Natural killer cell treated with Interleukin-12 subunit alpha and Interleukin-12 subunit beta and Interleukin-15 and Interleukin-18, amount 100 ng/mL, for 72 hours (primary cell): ENCODE measurements around the gene CRYBB2. TPM values are rescaled to one million over a fixed set of nuclear protein-coding genes. Genes with fewer than 3 reads are reported as not detected.
"Not testable (repeated sequence)": the region's sequence is repeated elsewhere in the genome, so short reads cannot be mapped to it uniquely, and the experiment has no call there.

ENCODE experiments used
- ATAC-seq, 2 donors: fragments of 150-1000 bp; cut with Tn5 transposase in 1 of 2; sonication (Bioruptor Pico), chemical (Tn5 transposase) in 1 of 2; 2 replicates each; pipeline ENCODE4 v1.10.0; 2021
- DNase-seq: peaks from one replicate; pipeline ENCODE4 v3.0.0; 2022; ENCODE audit warnings: low spot score
- H3K27ac Mint-ChIP-seq, 2 donors: 1 replicate in 1 of 2; 2 replicates in 1 of 2; pipeline ENCODE4 v1.8.0; 2022; ENCODE audit warnings: mixed read lengths in 2 of 2, mild to moderate bottlenecking in 1 of 2, moderate library complexity in 1 of 2
- H3K27me3 Mint-ChIP-seq, 2 donors: 1 replicate in 1 of 2; 2 replicates in 1 of 2; pipeline ENCODE4 v1.8.0; 2022; ENCODE audit warnings: mixed read lengths in 2 of 2
- H3K36me3 Mint-ChIP-seq: one replicate; pipeline ENCODE4 v1.8.0; 2022; ENCODE audit warnings: mixed read lengths
- H3K4me1 Mint-ChIP-seq, 2 donors: 1 replicate in 1 of 2; 2 replicates in 1 of 2; pipeline ENCODE4 v1.8.0; 2022; ENCODE audit warnings: low read depth in 2 of 2, mixed read lengths in 2 of 2, mild to moderate bottlenecking in 1 of 2
- H3K4me3 Mint-ChIP-seq: one replicate; pipeline ENCODE4 v1.8.0; 2022; ENCODE audit warnings: mixed read lengths
- H3K9me3 Mint-ChIP-seq: 2 replicates; pipeline ENCODE4 v1.8.0; 2022; ENCODE audit warnings: mixed read lengths
- total RNA-seq, 2 donors: library from RNA; stranded (reverse); gene quantifications; one replicate each; pipeline ENCODE4 v1.2.3, GENCODE V29; 2022

Gene CRYBB2, protein sequence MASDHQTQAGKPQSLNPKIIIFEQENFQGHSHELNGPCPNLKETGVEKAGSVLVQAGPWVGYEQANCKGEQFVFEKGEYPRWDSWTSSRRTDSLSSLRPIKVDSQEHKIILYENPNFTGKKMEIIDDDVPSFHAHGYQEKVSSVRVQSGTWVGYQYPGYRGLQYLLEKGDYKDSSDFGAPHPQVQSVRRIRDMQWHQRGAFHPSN
- not detected for total RNA-seq

DNA sequence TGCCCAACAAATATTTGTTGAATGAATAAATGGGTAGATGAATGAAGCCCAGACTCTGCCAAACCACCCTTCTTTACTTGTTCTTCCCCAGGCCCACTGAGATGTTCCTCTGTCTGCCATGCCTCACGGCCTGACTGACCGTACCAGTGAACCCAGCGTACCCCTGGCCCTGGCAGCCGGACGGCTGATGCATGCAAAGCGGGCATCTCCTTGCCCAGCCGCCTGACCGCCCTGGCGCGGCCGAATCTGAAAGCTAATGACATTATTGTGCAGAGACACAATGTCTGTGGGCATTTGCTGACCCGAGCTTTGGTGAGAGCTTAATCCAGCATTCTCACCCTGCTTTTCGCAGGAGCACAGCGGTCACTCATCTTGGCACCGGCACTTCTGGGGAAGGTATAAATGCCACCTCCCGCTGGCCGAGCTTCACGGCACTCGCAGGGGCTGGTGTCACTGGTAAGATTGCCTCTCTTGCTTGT is at the start of gene CRYBB2:
Gene CRYBB2 (plus strand): TSS at position 429 of the 479 bp plus-strand sequence. CDS start 1,791 bp downstream, outside the sequence.
- Mint-ChIP-seq H3K9me3 (no peaks in the 10 kb centered on the region), H3K4me1 (no peaks in the 10 kb centered on the region), H3K4me3 (no peak within 1 kb of the TSS), H3K27ac (no peak within 1 kb of the TSS), H3K36me3 (no peaks in the 10 kb centered on the region), H3K27me3 (peaks cover 25 to 30% of the 10 kb centered on the region in 2 donors)
- ATAC-seq (no peak), DNase-seq (no peak)

DNA sequence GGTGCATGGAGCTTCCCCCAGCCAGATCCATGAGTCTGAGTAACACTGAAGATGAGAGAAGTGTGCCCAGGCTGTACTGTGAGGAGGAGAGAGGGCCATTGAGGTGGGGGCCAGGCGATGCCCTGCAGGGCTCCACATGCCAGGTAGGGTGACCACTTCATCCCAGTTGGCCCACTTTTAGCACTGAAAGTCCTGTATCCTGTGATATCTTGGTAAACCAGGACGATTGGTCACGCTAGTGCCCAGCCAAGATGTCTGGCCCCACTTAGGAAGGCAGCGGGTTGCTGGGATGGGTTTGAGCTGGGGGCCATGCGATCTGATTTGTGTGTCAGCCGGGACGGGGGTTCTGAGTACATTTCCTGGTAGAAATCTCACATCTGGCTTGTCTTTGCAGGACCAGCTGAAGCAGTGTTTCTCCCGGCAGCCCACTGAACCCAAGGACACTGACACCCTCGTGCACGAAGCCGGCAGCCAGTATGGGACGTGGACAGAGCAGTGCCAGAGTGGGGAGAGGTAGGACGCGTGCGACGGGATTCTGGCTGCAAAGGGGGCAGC is 48.9 kb upstream of the CRYBB2 start:
- Mint-ChIP-seq H3K27me3 (no peaks in the 10 kb centered on the region), H3K4me1 (no peaks in the 10 kb centered on the region), H3K27ac (no peak overlapping the region), H3K9me3 (no peaks in the 10 kb centered on the region), H3K36me3 (no peaks in the 10 kb centered on the region), H3K4me3 (no peak overlapping the region)
- DNase-seq (peak; percentile 41), ATAC-seq (no peak)

DNA sequence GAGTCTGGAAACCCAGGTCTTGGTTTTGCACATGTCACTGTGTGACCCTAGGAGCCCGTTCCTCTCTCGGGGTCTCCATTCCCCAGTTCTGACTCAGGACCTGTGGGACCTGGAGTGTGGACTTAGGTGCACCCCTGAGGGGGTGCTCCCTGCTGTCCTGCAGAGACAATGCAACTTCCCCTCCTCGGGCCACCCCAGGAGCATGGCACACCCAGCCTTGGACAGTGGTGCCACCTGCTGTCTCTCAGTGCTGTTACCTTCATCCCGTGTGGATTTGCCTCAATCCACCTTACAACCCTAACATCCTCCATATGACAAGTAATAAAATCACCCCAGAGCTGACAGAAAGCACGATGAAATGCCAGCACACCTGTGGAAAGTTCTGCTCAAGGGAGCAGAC is 47.3 kb upstream of the CRYBB2 start:
- DNase-seq (no peak), ATAC-seq (no peak)
- Mint-ChIP-seq H3K27me3 (no peaks in the 10 kb centered on the region), H3K9me3 (no peaks in the 10 kb centered on the region), H3K4me3 (no peak overlapping the region), H3K36me3 (no peaks in the 10 kb centered on the region), H3K27ac (no peak overlapping the region), H3K4me1 (no peaks in the 10 kb centered on the region)

DNA sequence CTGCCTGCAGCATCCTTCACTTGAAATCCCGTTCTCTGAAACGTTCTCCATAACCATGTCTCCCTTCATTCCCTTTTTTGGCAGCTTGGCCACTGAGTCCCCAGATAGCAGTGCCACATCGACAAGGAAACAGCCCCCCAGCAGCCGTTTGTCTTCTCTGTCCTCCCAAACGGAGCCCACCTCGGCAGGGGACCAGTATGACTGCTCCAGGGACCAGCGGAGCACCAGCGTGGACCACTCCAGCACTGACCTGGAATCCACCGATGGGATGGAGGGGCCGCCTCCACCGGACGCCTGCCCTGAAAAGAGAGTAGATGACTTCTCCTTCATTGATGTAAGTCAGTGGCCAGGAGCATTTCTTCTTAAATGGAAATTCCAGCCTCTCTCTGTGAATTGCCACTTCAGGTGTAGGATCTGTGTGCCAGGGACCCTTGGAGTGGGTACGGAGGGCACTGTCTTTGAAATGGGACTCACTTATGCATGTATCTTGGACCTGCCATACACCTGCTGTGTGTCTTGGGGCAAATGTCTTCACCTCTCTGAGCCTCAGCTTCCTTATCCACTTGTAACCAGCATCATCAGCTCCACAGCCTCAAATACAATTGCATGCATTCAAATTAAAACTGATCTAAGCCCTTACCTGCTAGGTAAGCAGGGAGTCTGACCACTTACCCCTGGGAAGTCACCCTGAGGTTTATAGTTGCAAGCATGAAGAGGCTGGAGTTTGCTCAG is 45.1 kb upstream of the CRYBB2 start:
- H3K9me3 Mint-ChIP-seq, result no peaks in the 10 kb centered on the region
- H3K4me1 Mint-ChIP-seq, result no peaks in the 10 kb centered on the region
- DNase-seq (peak; percentile 6), ATAC-seq (no peak)
- H3K27me3 Mint-ChIP-seq, result no peaks in the 10 kb centered on the region
- peaks cover 1% of the 10 kb centered on the region for H3K36me3 Mint-ChIP-seq
- H3K4me3 Mint-ChIP-seq, result no peak overlapping the region
- H3K27ac Mint-ChIP-seq, result no peak overlapping the region

DNA sequence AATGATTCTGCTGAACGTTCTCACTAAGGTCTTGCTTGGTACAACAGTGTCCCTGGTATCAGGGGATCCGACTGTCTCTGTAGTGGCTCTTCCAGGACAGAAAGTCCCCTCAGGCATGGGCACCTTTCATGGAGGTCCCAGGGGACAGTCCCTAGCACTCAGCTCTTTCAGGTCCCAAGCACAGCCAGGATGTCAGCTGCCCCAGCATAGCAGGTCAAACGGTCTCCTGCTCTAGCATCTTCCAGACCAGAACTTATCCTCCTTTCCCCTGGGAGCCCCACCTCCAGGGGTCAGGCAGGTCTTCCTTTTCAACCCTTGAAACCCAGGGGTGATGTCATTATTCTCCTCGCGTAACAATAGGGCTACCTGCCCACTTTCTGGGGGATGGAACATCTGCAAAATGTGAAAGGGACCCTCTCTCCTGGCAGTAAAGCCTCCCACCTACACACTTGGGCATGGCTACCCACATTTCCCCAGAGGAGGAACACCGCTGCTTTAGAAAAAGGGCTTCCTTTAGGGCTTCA is 44.5 kb upstream of the CRYBB2 start:
- Mint-ChIP-seq H3K9me3 (peaks cover 3% of the 10 kb centered on the region), H3K4me3 (no peak overlapping the region), H3K4me1 (no peaks in the 10 kb centered on the region), H3K27ac (no peak overlapping the region), H3K36me3 (peaks cover 7% of the 10 kb centered on the region), H3K27me3 (no peaks in the 10 kb centered on the region)
- ATAC-seq (no peak), DNase-seq (no peak)

DNA sequence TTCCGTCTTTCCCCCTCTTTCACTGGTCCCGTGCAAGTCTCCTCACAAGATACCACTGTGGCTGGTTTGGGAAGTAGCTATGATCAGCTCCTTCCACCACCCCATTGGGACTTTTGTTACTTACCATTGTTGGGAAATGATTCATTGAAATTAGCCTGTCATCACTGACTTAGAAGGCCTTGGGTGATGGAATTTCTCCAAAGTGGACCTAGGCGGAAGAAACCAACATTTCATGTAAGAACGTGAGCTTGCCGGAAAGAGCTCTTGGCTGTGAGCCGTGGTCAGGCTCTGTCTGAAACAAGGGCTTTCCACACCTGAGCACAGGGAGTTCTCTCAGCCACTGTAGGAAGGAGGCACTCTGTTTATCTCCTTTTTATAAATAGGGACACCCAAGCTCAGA is 43.3 kb upstream of the CRYBB2 start:
- H3K36me3 Mint-ChIP-seq, result peaks cover 8% of the 10 kb centered on the region
- ATAC-seq, result no peak
- H3K4me3 Mint-ChIP-seq, result no peak overlapping the region

DNA sequence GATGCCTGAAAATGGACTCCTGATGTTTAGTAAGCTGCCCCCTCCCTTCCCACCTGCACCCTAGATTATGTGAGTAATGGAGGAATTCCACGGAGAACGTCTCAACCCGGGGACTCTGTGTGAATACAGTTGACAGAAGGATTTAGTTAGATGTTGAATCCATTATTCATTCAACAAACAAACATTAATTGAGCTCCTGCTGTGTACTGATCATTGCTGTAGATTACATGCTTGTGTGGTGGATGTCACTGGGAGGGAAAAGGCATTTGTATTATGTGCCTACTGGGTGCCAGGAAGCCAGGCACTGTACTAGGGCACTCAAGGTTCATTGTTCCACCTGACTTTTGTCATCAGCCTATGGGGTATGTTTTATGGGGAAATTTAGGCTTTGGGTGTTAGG is 42.6 kb upstream of the CRYBB2 start:
- Mint-ChIP-seq H3K4me1 (no peaks in the 10 kb centered on the region), H3K9me3 (peaks cover 4% of the 10 kb centered on the region), H3K4me3 (no peak overlapping the region), H3K27me3 (no peaks in the 10 kb centered on the region), H3K27ac (no peak overlapping the region), H3K36me3 (peaks cover 8% of the 10 kb centered on the region)
- ATAC-seq (no peak), DNase-seq (no peak)

More for the DNA sequence above, 43.3 kb upstream of the CRYBB2 start:
- no peak overlapping the region for H3K27ac Mint-ChIP-seq
- H3K9me3 Mint-ChIP-seq, result peaks cover 4% of the 10 kb centered on the region
- DNase-seq, result no peak
- H3K4me1 Mint-ChIP-seq, result no peaks in the 10 kb centered on the region
- H3K27me3 Mint-ChIP-seq, result no peaks in the 10 kb centered on the region

DNA sequence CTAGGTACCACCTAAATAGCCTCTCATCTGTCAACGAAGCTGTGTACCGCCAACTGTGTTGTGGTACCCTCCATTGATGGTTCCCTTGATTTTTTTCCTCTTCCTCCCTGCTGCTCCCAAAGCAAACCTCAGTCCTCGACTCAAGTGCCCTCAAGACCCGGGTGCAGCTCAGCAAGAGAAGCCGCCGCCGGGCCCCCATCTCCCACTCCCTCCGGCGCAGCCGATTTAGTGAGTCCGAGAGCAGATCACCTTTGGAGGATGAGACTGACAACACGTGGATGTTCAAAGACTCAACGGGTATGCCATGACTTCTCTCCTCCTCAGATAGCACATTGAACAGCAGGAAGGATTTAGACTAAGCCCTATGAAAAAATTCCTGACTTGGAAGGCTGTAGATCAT is 42.2 kb upstream of the CRYBB2 start:
- no peak overlapping the region for H3K4me3 Mint-ChIP-seq
- peaks cover 4% of the 10 kb centered on the region for H3K9me3 Mint-ChIP-seq
- H3K36me3 Mint-ChIP-seq, result peaks cover 10% of the 10 kb centered on the region
- no peak overlapping the region for H3K27ac Mint-ChIP-seq
- DNase-seq, result peak; percentile 16
- H3K27me3 Mint-ChIP-seq, result peaks cover 0 to 1% of the 10 kb centered on the region in 2 donors
- H3K4me1 Mint-ChIP-seq, result peaks cover 0 to 1% of the 10 kb centered on the region in 2 donors
- ATAC-seq, result no peak

DNA sequence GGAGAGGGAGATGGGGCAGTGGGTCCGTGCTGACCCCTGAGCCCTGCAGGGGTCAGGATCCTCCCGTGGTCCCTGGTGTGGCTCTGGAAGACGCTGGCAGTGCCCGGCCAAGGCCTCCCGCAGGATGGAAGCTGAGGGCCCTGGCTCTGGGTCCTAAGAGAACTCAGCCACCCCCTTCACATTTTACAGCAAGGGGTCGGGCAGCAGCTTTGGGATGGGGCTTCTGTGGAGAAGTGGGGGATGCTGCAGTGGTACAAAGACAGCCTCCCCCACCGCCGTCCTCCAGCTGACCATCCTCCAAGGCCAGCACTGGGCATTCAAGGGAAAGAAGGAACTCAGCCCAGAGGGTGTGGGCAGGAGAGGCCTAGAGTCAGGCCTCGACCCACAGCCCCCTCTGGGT is 41.5 kb upstream of the CRYBB2 start:
- no peak overlapping the region for H3K27ac Mint-ChIP-seq
- H3K9me3 Mint-ChIP-seq, result peaks cover 4% of the 10 kb centered on the region
- H3K36me3 Mint-ChIP-seq, result peaks cover 14% of the 10 kb centered on the region
- no peak overlapping the region for H3K4me3 Mint-ChIP-seq
- peaks cover 0 to 4% of the 10 kb centered on the region in 2 donors for H3K4me1 Mint-ChIP-seq
- H3K27me3 Mint-ChIP-seq, result peaks cover 0 to 3% of the 10 kb centered on the region in 2 donors
- ATAC-seq (no peak), DNase-seq (peak; percentile 6)

DNA sequence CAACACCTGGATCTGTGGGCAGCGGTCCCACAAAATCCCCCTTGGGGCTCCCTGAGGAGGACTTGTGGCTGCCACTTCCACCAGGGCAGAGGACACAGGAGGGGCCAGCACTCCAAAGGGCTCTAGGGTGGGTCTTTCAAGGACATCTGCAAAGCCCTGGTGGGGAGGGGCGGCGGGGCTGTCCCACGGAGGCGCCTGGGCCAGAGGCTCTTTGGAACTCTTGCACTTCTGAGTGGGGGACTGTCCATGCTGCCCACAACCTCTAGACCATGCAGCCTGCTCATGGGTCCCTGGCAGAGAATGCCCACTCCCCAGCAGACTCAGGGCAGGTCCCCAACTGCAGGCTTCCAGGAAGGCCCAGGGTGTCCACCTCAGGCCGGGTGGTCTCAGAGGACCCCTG is 41.1 kb upstream of the CRYBB2 start:
- H3K27ac Mint-ChIP-seq, H3K4me3 Mint-ChIP-seq, H3K9me3 Mint-ChIP-seq, H3K27me3 Mint-ChIP-seq, H3K4me1 Mint-ChIP-seq: not testable (repeated sequence)
- peaks cover 14% of the 10 kb centered on the region for H3K36me3 Mint-ChIP-seq
- peak; percentile 7 to 18 for ATAC-seq
- DNase-seq, result peak; percentile 53

DNA sequence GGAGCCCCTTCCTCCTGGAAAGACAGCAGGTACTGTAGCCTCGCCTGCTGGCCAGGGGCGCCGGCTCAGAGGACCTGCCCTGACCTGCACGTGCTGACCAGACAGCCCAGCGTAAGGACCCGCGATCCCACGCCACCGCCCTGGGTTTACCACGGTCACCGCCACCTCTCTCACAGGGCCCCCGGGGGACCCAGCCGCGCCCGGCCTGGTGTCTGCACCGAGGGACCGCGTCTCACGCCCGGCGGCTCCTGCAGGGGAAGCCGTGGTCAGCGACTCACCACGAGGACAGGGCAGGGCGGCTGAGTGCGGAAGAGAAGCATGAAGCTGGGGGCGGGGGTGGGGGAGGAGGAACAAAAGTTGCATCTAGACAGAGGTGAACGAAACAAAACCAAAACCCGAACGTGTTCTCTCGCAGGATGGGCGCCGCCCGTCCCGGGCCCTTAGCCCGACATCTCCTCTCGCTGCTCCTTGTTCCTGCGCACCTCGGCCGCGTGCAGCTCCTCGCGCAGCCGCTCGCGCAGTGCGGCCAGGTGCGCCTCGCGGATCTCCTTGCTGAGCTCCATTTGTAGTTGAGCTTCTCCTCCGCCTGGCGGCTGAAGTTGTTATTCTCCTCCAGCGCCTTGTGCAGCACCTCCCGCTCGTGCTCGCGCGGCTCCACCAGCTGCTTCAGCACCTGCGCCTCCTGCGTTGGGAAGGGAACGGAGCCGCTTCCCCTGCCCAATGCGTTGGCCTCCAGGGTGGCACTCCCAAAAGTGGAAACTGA is 40.4 kb upstream of the CRYBB2 start:
- H3K4me1 Mint-ChIP-seq, H3K27me3 Mint-ChIP-seq, H3K27ac Mint-ChIP-seq, H3K9me3 Mint-ChIP-seq, H3K4me3 Mint-ChIP-seq: not testable (repeated sequence)
- ATAC-seq, result peak; percentile 83 to 89
- DNase-seq, result peak; percentile 57
- peaks cover 14% of the 10 kb centered on the region for H3K36me3 Mint-ChIP-seq

DNA sequence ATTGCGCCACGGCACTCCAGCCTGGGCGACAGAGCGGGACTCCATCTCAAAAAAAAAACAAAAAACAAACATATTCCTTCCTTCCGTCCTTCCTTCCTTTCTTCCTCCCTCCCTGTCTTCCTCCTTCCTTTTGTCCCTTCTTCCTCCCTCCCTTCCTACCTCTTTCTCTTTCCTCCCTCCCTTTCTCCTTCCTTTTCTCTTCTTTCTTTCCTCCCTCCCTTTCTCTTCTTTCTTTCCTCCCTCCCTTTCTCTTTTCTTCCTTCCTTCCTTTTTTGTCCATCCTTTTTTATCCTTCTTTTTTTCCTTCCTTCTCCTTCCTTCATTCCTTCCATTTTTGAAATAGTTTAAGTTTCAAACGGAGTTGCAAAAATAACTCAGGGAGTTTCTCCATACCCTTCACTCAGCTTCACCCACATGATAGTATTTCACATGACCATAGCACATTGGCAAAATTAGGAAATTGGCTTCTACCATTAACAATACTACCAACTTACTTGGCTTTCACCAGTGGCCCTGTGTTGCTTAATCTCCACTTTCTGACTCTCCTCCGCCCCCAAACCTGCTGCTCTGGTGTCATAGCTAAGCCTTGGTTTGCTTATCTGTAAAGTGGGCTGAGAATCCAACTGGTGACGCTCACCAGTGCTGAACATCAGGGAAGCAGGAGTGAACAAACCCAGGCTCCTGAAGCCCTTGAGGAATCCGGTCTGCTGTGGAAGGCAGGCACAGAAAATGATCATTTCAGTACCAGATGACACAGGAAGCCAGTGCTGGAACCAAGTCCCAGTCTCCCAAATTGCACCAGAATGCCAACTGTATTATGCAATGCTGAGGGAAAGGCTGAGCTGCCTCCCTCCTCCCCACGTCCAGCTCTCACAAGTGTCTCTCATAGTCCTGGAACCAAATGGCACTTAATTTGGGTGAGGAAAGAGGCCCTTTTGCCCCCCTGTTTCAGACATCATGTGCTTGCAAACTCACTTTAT is 37.0 kb upstream of the CRYBB2 start:
- Mint-ChIP-seq H3K4me3 (no peak overlapping the region), H3K36me3 (peaks cover 14% of the 10 kb centered on the region), H3K27ac (no peak overlapping the region), H3K9me3 (peaks cover 4% of the 10 kb centered on the region), H3K27me3 (peaks cover 0 to 3% of the 10 kb centered on the region in 2 donors), H3K4me1 (peaks cover 0 to 4% of the 10 kb centered on the region in 2 donors)
- no peak for DNase-seq
- ATAC-seq, result no peak
